HG03159 (cell line): ENCODE data around the gene CPXM2.

Source experiments
- ATAC-seq: cut with Tn5 transposase; IDR thresholded peaks from one replicate; pipeline ENCODE4 v1.9.1; 2021; ENCODE audit warnings: mild to moderate bottlenecking, moderate library complexity; ENCODE audit not compliant: unreplicated experiment

Gene CPXM2

DNA sequence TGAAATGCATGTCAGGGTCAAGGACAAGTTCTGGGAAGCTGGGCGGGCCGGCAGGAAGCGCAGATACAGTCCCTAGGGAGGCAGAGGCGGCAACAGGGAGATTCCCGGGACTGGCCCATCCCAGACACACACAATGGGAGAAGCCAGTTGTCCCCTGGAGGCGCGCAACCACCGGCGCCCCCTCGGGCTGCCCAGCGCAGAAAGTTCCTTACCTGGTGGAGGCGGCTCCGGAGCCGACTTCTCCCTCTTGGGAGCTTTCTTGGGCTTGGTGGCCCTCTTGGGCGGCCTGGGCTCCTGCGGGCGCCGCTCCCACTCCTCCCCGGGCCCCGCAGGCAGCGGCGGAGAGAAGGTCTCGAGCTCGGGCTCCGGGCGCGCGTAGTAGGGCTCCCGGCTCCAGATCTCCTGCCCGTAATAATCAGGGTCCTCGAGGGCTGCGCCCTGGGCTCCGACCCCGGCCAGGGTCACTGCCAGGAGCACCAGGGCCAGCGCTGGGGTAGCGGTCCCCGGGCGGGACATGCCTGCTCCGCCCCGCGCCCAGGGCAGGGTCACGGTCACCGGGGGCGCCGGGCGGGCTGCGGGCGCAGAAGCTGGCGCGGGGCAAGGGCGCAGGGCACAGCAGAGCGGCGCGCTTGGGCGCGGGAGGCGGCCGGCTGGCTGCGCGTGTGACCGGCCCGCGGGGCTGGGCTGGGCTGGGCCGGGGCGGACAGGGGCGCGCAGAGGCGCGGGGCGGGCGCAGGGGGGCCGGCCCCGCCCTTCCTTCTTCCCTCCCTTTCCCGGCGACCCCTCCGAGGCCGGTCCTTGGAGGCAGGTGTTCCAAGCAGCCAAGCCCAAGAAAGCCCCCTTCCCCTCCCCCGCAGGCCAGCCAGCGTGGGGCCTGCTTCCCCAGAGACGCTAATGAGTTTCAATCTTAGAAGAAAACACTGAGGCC is at the start of gene CPXM2:
Gene CPXM2 (minus strand): TSS at position 664 of the 928 bp plus-strand sequence. CDS start 148 bp downstream, at position 516.
- no peak for ATAC-seq

DNA sequence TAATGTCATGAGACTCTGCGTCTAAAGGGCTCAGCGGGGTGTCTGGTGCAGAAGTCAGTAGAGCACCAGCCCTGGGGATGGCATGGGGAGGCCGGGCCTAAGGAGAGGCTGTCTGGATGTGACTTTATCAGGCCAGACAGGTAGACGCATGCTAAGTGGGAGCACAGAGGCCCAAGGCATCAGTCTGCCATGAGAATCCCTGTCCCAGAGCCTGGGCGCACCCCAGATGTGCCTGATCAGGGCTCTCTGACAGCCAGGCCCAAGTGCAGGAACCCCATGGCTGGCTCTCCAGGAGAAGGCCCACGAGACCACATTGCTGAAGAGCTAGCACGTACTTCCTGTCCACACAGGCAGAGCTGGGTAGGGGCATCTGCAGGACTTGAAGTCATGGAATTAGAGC is 48.0 kb upstream of the CPXM2 start:
- no peak for ATAC-seq

DNA sequence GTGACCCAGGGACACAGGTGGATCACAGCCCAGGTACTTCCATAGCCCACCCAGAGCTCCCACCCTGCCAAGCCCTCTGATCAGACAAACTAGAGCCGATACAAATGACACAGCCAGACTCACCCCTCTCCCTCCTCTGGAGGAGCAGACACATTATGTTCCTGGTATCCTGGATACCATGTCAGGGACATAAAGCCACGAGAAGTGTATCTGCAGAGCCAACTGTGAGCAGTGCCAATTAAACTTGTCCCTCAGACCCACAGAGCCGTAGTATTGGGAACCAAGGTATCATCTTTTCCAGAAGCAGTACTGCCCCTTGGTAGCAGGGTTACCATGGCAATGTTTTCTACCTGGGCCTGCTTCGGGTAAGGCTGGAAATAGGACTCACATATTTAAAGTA is 47.3 kb upstream of the CPXM2 start:
- ATAC-seq: no peak

DNA sequence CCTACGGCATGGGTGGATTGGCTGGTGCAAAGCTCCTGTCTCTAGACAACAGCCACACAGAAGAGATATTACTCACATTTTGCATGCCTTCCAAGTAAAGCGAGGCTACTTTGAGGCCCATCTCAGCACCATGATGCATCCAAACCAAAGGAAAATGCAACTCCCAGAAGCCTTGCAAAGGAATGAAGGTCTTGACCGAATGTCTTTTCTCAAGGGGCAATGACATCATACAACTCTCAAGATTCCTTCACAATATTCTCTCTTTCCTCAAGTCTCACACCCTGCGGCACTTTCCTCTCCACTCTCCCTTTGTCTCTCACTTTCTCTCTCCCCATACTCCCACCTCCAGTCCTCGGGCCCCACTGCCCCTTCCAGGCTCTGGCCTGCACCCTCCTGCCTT is 44.8 kb upstream of the CPXM2 start:
- ATAC-seq: no peak

DNA sequence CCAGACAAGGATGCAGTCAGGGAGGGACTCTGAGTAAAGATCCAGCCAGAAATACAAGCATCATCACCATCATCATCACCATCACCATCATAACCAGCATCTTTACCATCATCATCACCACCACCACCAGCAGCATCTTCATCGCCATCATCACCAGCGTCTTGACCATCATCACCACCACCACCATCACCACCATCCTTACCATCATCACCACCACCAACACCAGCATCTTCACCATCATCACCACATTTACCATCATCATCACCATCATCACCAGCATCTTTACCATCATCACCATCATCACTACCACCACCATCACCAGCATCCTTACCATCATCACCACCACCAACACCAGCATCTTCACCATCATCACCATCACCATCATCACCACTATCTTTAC is 44.1 kb upstream of the CPXM2 start:
- ATAC-seq: no peak

DNA sequence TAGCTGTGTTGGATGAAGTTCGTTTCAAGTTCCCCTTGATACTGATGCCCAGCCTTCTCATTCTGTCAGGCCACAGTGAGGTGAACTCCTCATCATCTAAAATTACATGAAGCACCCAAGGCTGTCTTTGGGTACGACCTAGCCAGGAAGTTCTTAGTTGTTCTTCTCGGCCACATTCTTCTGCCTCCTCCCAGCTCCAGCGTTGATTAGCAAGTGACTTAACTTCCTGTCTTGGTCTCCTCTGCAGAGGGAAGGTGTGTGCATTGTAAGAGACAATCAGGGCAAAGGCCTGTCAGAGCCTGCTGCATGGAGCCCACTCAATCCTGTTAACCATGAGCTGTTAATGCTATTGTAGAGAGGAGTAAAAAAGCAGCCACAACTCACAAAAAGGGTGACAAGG is 43.2 kb upstream of the CPXM2 start:
- ATAC-seq: no peak

DNA sequence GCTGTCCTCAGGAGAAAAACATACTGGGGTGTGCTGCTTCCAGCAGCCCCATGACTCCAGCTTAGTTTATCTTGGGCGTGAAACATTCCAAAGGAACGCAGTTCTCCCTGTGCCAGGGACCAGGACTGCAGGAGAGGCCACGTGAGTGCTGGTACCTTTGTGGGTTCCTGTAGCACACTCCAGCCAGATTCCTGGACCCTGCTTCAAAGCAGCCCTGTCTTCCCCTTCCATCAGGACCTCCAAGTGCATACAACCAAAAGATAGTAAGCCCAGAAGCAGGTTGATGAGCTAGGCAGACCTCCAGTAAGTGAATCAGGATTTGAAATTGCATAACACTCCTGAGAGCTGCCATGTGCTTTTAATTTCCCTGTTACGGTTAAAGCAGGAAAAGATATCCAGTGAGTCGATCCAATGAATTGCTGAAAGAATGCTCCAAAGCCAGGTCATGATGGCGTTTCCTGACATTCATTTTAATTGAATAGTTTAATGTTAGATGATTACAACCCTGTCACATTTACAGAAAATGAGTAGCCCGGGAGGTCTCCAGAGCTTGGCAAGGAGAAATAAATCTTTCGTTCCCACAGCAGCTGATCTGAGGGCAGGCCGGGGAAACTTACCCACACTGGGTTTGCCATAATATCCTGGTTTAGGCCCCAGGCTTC is 38.9 kb upstream of the CPXM2 start:
- ATAC-seq: no peak

DNA sequence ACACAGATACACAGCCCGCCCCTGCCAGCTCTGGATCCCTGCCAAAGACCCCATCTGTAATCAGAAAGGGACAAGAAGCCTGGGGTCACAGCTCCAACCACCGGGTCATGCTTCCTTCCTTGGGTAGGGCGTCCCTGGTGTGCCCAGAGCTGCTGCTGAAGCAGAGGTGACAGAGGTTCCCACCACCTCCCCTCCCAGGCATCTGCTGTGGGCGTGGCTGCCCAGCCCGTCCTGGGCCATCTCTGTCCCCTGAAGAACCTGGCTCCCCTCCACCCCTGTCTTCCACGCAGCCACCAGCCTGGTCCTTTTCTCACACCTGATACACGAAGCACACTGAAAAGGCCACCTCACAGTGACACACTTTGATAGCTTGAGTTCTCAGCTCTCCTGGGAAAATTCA is 38.2 kb upstream of the CPXM2 start:
- ATAC-seq: no peak

DNA sequence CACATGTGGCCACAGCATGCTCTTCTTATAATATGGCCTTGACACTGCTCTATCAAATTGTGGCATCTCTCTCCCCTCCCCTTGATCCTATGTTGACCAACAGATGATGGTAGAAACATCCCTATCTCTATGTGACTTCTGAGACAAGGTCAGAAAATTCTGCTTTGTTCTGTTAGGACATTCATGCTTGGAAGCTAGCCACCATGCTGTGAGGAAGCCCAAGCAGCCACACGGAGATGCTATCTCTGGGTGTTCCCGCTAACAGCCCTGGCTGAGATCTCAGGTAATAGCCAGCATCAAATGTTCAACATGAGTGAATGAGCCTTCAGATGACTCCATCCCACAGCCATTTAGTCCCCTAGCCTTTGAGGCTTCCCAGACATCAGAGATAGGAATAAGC is 36.8 kb upstream of the CPXM2 start:
- no peak for ATAC-seq

DNA sequence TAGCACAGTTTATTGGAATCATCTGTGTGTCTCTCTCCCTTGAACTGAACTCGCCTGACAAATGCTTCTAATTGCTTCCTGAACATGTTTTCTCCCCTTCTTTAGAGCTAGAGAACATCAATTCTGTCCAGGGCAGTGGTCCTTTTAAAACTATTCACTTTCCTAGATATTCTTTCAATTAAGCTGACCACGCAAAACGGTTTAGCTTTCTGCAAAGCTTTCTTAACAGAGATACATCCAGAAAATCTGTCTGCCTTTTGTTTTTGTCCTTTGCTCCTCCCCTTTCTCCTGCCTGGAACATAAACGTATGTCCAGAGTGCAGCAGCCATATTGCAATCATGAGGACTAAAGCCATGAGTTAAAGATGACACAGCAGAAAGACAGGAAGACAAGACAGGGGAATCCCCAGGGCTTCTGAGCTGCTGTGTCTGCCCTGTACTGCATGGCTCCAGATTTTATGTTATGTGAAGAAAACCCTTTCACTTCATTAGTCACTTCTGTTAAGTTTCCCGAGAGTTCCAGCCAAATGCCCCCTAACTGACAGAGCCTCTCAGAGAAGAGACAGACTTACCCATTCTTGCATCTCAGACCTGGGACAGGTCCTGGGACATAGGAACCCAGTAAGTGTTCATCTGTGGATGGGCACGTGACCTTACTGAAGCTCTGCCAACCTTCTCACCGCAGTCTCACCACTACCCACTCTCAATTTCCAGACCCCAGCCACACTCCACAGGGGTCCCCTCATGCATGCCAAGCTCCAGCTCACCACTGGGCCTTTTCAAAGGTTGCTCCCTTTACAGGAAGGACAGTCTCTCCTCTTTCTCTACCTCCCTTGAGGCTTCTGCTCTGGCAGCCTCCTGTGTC is 35.0 kb upstream of the CPXM2 start:
- no peak for ATAC-seq

DNA sequence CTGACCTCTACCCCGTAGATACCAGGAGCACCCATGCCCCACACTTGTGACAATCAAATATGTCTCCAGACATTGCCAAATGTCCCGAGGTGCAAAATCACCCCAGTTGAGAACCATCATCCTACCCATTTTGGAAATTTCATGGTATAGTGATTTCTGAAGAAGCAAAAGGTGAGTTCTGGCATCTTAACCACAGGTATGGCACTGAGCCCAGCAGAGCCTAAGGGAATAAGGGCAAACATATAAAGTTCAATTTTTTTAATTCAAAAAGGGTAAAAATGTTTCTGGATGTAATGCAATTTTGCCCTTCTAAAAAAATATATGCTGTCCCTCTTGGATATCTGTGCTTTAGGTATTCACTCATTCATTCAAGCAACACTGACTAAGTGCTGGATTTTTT is 30.5 kb upstream of the CPXM2 start:
- ATAC-seq: no peak

DNA sequence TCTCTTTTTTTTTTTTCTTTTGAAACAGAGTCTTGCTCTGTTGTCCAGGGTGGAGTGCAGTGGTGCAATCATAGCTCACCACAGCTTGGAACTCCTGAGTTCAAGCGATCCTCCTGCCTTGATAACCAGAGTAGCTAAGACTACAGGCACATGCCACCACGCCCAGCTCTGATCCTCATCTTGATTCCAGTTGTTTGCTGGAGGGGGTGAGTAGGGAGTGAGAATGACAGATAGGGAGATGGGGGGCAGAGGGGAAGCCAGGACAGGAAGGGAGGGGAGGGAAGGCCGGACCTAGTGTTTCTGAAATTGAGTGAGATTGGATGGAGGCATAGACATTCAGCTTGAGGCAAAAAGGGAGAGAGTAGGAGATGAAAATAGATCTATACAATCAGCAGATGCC is 25.2 kb upstream of the CPXM2 start:
- no peak for ATAC-seq

DNA sequence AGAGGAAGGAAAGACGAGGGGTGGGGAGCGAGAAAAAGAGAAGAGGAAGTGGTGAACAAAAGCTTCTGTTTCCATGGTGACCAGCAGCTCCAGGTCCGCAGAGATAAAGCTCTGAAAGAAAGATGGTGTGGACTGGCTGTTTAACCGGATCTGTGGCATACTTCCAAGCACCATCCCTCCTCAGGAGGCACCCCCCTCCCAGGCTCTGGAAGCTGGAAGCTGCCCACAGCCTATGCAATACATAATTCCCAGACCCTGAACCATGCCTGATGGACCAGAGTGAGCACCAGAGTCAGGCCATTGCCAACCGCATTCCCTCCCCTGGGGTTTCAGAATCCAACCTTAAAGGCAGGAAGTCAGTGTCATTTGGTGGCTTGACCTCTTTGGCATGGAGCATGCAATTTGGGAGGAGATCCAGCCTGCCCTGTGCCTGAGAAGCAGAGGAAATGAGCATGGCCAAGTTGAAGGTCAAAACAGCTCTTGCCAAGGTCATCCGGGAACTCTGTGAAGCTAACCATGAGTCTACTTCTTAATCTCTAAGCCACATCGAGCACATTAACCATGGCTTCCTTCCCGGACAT is 22.2 kb upstream of the CPXM2 start:
- ATAC-seq: no peak

DNA sequence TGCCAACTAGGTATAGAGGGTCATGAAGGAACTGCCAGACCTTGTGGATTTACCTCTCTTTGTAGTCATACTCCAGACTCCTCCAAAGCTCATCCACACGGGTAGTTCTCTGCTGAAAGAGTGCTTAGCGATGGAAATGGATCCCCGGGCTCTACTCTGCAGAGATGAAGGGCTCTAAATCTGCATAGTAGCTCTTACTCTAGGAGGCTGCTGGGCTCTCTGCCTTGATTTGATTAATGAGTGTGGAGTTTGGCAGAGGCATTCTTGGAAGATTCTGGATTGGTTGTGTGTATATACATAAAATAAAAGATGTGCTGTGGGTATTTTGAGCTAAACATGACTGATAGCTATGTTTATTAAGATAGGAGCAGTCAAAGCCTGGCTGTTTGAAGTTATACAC is 21.3 kb upstream of the CPXM2 start:
- ATAC-seq: no peak

DNA sequence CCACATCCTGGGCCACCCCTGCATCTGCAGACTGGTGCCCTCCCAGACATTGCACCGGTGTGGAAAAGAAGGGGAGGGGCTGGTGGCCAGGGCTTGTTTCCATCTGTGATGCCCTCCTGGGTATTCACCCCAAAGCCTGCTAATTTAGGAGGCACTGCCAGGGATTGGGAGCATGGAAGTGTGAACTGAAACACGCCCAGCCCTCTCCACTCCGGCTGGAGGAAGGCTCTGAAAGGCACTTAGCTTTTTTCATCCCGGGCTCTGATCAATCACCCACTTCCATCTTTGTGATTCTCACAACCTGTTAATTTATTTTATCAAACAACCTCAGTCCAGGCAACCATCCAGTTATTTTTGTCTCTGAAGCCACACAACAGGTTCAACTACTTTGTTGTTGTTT is 20.9 kb upstream of the CPXM2 start:
- ATAC-seq: no peak

DNA sequence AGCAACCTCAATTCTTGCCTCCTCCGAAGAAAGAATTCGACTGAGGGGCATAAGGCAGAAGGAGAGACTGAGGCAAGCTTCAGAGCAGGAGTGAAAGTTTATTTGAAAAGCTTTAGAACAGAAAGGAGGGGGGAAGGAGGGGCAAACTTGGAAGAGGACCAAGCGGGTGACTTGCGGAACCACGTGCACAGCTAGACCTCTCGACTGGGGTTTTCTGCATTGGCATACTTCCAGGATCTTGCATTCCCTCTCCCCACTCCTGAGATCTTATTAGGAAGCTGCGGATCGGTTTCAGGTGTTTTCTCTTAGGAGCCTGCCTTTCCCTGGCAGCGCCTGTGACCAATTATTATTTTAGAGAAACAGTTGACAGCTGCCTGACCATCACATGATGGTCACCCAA is 20.3 kb upstream of the CPXM2 start:
- no peak for ATAC-seq

DNA sequence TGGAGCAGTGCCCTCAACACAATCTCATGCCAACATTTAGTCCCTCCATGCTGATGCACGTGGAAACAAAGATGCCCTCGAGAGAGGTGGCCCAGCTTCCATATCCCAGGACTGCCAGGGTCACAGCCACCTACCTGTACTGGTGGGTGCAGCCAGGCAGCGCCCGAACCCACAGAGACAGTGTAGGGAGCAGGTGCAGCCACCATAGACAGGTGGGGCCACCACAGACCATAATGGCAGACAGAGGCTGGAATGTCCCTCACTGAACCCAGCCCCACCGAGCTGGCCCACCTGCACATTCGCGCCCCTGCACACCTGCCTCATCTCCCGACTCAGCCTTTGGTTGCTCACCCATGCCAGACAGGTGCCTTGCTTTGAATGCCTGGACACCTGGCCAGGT is 18.3 kb upstream of the CPXM2 start:
- no peak for ATAC-seq

DNA sequence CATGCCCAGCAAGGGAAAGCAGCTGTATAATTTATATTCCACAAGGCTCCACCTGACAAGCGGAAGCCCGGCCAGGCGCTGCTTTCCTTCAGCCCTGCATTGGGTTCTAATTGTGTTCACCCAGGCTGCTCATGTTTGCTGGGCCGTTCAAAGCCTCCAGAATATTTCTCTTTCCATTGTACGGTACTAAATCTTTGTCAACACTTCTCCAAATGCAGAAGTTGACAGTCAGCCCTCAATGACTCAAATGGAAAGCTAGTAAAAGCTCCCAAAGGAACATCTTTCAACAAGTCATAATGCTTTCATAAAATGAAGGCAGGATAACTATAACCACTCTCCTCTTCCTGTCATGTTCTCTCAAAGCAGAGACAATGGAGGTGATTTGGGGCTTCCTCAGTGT is 17.8 kb upstream of the CPXM2 start:
- ATAC-seq: no peak

DNA sequence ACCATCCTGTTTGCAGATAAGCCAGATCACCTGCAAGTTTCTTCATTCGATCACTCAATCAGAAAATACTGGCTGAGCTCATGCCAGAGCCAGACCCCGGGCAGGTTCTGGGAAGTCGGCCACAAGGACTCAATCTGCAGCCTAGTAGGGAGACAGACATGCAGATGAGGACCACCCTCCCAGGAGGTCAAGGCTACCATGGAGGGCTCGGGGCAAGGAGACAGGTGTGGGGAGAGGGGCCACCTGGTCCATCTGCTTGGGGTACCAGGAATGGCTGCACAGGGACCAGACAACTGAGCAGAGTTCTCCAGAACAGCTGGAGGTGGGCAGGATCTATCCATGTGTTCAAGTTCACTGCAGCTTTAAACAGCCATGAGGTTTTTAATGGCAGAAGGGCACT is 16.8 kb upstream of the CPXM2 start:
- no peak for ATAC-seq

DNA sequence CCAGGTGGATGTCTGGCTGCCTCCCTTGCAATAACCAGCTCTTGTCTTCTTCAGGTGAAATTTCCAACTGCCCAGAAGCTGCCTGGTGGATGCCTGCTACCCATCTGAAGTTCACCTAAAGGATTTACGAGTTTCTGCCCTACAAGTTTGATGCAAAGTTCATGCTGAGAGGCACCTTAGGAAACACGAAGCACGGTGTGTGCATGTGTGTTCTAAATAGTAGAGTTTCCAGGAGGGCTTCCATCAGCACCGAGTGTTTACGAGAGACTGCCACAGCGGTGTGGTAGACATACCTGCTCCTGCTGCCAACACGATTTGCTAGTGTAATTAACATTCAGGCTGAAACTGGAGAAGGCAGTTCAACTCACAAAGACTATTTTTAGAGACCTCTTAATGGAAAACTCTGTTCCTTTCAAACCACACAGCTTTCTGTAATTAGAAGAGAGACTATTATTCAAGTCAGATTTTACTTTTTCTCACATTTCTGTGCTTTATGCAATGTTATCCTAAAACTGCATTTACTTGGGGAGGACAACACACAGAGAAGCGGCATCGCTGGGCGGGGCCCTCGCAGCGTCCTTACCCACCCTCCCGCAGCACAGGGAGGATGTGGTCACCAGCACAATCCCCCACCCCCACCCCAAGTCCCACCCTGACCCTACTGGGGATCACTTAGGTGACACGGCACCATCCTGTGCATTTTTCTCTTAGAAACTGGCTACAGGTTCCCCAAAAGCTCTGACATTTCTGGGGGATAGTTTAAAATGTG is 15.5 kb upstream of the CPXM2 start:
- ATAC-seq: no peak
